K562 (cell line): ENCODE measurements around the gene NRCAM. TPM values are rescaled to one million over a fixed set of nuclear protein-coding genes. Genes with fewer than 3 reads are reported as not detected.

Experiments used
- BRD4 ChIP-seq: fragments of 200-600 bp; sonication (generic); IDR thresholded peaks from 2 replicates; pipeline ENCODE4 v1.6.1; 2017; ENCODE audit warnings: inconsistent platforms
- BRD9 ChIP-seq: fragments of 450-650 bp; IDR thresholded peaks from 2 replicates; pipeline ENCODE4 v1.6.1; 2018; ENCODE audit warnings: low read depth; ENCODE audit not compliant: partially characterized antibody
- C11orf30 ChIP-seq: fragments of 450-650 bp; IDR thresholded peaks from 2 replicates; pipeline ENCODE4 v1.6.1; 2016; ENCODE audit warnings: low read depth, mild to moderate bottlenecking
- EP300 ChIP-seq: IDR thresholded peaks from 2 replicates; pipeline ENCODE4 v1.6.1; 2012; ENCODE audit warnings: low read length, improper control_type of control experiment
- ESRRA ChIP-seq: fragments of 450-650 bp; IDR thresholded peaks from 2 replicates; pipeline ENCODE4 v1.6.1; 2014; ENCODE audit warnings: low read depth, mild to moderate bottlenecking, moderate library complexity, borderline replicate concordance
- FIP1L1 ChIP-seq: fragments of 200-400 bp; formaldehyde crosslinking; IDR thresholded peaks from 2 replicates; pipeline ENCODE4 v1.6.1; 2018; ENCODE audit warnings: mild to moderate bottlenecking, low read depth, low read length; ENCODE audit not compliant: poor library complexity, severe bottlenecking
- FOS ChIP-seq: IDR thresholded peaks from 3 replicates; pipeline ENCODE4 v1.6.1; 2011; ENCODE audit not compliant: insufficient read length; ENCODE audit errors: extremely low read depth
- FOXK2 ChIP-seq, 2 experiments: fragments of 450-650 bp; IDR thresholded peaks in 1 of 2; conservative IDR thresholded peaks in 1 of 2; 2 replicates each; pipeline ENCODE4 v1.6.1; 2016; ENCODE audit warnings: low read depth in 2 of 2, mild to moderate bottlenecking in 1 of 2
- GATAD2A ChIP-seq: fragments of 450-650 bp; IDR thresholded peaks from 2 replicates; pipeline ENCODE4 v1.6.1; 2017
- HDAC2 ChIP-seq: fragments of 450-650 bp; IDR thresholded peaks from 2 replicates; pipeline ENCODE4 v1.6.1; 2016; ENCODE audit warnings: mild to moderate bottlenecking
- KDM1A ChIP-seq, 2 experiments: fragments of 450-650 bp; IDR thresholded peaks; 2 replicates each; pipeline ENCODE4 v1.6.1; 2016; ENCODE audit warnings: mild to moderate bottlenecking in 2 of 2
- KHSRP ChIP-seq: fragments of 450-650 bp; IDR thresholded peaks from 2 replicates; pipeline ENCODE4 v1.6.1; 2017
- MTA3 ChIP-seq: fragments of 450-650 bp; formaldehyde crosslinking; IDR thresholded peaks from 2 replicates; pipeline ENCODE4 v1.6.1; 2017; ENCODE audit warnings: mild to moderate bottlenecking, borderline replicate concordance
- POLR2AphosphoS5 ChIP-seq: IDR thresholded peaks from 2 replicates; pipeline ENCODE4 v1.6.1; 2011; ENCODE audit warnings: mild to moderate bottlenecking, low read depth, low read length, moderate library complexity; ENCODE audit not compliant: control insufficient read depth, insufficient read depth
- TAF9B ChIP-seq: fragments of 450-650 bp; IDR thresholded peaks from 2 replicates; pipeline ENCODE4 v1.6.1; 2018; ENCODE audit warnings: mild to moderate bottlenecking; ENCODE audit not compliant: partially characterized antibody
- TCF3 ChIP-seq: sonication (generic); formaldehyde crosslinking; IDR thresholded peaks from 2 replicates; pipeline ENCODE4 v1.4.0; 2020; ENCODE audit warnings: mild to moderate bottlenecking, missing genetic modification reagents
- ZNF3 ChIP-seq: fragments of 250-450 bp; sonication (Bioruptor Pico); IDR thresholded peaks from 2 replicates; pipeline ENCODE4 v1.5.0; 2021; ENCODE audit warnings: mild to moderate bottlenecking, moderate library complexity
- ZNF316 ChIP-seq: fragments of 450-650 bp; IDR thresholded peaks from 2 replicates; pipeline ENCODE4 v1.6.1; 2016
- polyA plus RNA-seq, 8 experiments: library from polyadenylated mRNA; depleted of rRNA in 4 of 8; stranded (reverse) in 5 of 8; unstranded in 3 of 8; fragments of >200 nt; fragmentation: Nextera tagmentation in 2 of 8; fragmentation: Illumina TruSeq in 1 of 8; extraction: Ambion mirVana in 2 of 8; extraction: Trizol in 1 of 8; gene quantifications; 2 replicates each; pipeline versions ENCODE4 v1.2.1 to v1.2.3, GENCODE V29; 2011 to 2014; ENCODE audit warnings: inconsistent platforms in 1 of 8, missing spikeins in 1 of 8
- total RNA-seq, 7 experiments: library from RNA; depleted of rRNA in 6 of 7; stranded (reverse); fragments of >200 nt in 6 of 7; fragmentation: Illumina TruSeq in 2 of 7; extraction: Trizol in 2 of 7; gene quantifications; 2 replicates each; pipeline versions ENCODE4 v1.2.1 to v1.2.3, GENCODE V29; 2011 to 2021; ENCODE audit warnings: low replicate concordance in 1 of 7
- TF ChIP-seq, protein P1 (sequence below): fragments of 450-650 bp; conservative IDR thresholded peaks from 2 replicates; pipeline ENCODE4 v1.6.1; 2016; ENCODE audit warnings: missing genetic modification characterization, low read depth, mild to moderate bottlenecking, control low read depth, missing compliant biosample characterization
- TF ChIP-seq, protein P2 (sequence below): fragments of 250-450 bp; sonication (Bioruptor Pico); IDR thresholded peaks from 2 replicates; pipeline ENCODE4 v1.5.0; 2021
- TF ChIP-seq, protein P3 (sequence below): sonication (generic); formaldehyde crosslinking; IDR thresholded peaks from 2 replicates; pipeline ENCODE4 v1.8.0; 2023; ENCODE audit warnings: mild to moderate bottlenecking, missing genetic modification reagents
- TF ChIP-seq, protein P4 (sequence below): fragments of 150-350 bp; IDR thresholded peaks from 2 replicates; pipeline ENCODE4 v1.6.1; 2014; ENCODE audit warnings: low read depth, mild to moderate bottlenecking, low read length, borderline replicate concordance

NRCAM gene
- total and polyA plus RNA-seq, 9 of the 15 experiments (the other 6 are each of a cell fraction or from before 2014, with no cell fraction given), result 0.03 to 0.54 (median 0.12) TPM; not detected in 1

DNA sequence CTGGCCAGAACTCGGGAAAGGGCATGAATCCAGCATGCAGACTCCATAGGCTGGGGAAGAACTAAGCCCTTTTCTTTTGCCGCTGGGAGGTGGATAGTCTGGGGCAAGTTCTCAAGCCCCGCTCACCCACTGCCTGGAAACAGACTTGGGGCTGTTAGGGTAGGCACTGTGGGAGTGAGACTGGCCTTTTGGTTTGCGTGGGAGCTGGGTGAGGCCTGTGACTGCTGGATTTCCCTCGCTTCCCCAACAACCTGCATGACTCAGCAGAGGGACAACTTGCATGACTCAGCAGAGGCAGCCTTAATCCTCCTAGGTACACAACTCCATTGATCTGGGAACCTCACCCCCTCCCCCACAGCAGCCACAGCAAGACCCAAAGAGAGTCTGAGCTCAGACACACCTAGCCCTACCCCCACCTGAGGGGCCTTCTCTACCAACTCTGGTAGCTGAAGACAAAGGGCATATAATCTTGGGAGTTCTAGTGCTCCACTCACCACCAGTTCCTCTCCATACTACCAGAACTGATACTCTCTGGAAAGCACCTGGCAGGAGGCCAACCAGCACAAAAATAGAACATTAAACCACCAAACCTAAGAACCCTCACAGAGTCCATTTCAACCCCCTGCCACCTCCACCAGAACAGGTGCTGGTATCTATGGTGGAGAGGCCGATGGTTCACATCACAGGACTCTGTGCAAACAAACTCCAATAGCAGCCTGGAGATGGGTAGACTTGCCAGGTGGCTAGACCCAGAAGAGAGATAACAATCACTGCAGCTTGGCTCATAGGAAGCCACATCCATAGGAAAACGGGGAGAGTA lies 244.6 kb downstream of the NRCAM start (continued):
- TF ChIP-seq, protein P1, sequence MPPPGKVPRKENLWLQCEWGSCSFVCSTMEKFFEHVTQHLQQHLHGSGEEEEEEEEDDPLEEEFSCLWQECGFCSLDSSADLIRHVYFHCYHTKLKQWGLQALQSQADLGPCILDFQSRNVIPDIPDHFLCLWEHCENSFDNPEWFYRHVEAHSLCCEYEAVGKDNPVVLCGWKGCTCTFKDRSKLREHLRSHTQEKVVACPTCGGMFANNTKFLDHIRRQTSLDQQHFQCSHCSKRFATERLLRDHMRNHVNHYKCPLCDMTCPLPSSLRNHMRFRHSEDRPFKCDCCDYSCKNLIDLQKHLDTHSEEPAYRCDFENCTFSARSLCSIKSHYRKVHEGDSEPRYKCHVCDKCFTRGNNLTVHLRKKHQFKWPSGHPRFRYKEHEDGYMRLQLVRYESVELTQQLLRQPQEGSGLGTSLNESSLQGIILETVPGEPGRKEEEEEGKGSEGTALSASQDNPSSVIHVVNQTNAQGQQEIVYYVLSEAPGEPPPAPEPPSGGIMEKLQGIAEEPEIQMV (tag), result 0 out of 2 replicates have a peak, but pooled peaks have one; percentile 2
- TF ChIP-seq FOS, result peak; percentile 3
- TF ChIP-seq BRD9, result peak; percentile 61
- no peak for TF ChIP-seq FIP1L1
- TF ChIP-seq TAF9B, result peak; percentile 69
- peak; percentile 84 for TF ChIP-seq EP300
- TF ChIP-seq KHSRP, result no peak
- peak; percentile 68 for TF ChIP-seq TCF3 (CRISPR knock-in tag)
- TF ChIP-seq MTA3, result peak; percentile 84
- no peak for TF ChIP-seq ESRRA
- TF ChIP-seq ZNF3 (CRISPR knock-in tag), result no peak
- TF ChIP-seq, protein P2, sequence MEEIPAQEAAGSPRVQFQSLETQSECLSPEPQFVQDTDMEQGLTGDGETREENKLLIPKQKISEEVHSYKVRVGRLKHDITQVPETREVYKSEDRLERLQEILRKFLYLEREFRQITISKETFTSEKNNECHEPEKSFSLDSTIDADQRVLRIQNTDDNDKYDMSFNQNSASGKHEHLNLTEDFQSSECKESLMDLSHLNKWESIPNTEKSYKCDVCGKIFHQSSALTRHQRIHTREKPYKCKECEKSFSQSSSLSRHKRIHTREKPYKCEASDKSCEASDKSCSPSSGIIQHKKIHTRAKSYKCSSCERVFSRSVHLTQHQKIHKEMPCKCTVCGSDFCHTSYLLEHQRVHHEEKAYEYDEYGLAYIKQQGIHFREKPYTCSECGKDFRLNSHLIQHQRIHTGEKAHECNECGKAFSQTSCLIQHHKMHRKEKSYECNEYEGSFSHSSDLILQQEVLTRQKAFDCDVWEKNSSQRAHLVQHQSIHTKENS, result no peak
- TF ChIP-seq C11orf30, result peak; percentile 99
- TF ChIP-seq KDM1A (IDR thresholded peaks at IDR 0.05), result peak; percentile 25 to 91; a peak in 3 of 4 replicates
- no peak for TF ChIP-seq BRD4
- peak; percentile 52 to 64; a peak in 2 of 4 replicates for TF ChIP-seq FOXK2 (conservative IDR thresholded peaks at IDR 0.05 in 1 of 2, IDR thresholded peaks at IDR 0.05 in 1 of 2; ENCODE audit: low read depth in 2 of 2)
- TF ChIP-seq, protein P3, sequence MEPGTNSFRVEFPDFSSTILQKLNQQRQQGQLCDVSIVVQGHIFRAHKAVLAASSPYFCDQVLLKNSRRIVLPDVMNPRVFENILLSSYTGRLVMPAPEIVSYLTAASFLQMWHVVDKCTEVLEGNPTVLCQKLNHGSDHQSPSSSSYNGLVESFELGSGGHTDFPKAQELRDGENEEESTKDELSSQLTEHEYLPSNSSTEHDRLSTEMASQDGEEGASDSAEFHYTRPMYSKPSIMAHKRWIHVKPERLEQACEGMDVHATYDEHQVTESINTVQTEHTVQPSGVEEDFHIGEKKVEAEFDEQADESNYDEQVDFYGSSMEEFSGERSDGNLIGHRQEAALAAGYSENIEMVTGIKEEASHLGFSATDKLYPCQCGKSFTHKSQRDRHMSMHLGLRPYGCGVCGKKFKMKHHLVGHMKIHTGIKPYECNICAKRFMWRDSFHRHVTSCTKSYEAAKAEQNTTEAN (CRISPR knock-in tag), result no peak
- peak; percentile 32; the same call in 1 of the 2 replicates for TF ChIP-seq POLR2AphosphoS5
- TF ChIP-seq HDAC2, result peak; percentile 75; the same call in 1 of the 2 replicates
- TF ChIP-seq, protein P4, sequence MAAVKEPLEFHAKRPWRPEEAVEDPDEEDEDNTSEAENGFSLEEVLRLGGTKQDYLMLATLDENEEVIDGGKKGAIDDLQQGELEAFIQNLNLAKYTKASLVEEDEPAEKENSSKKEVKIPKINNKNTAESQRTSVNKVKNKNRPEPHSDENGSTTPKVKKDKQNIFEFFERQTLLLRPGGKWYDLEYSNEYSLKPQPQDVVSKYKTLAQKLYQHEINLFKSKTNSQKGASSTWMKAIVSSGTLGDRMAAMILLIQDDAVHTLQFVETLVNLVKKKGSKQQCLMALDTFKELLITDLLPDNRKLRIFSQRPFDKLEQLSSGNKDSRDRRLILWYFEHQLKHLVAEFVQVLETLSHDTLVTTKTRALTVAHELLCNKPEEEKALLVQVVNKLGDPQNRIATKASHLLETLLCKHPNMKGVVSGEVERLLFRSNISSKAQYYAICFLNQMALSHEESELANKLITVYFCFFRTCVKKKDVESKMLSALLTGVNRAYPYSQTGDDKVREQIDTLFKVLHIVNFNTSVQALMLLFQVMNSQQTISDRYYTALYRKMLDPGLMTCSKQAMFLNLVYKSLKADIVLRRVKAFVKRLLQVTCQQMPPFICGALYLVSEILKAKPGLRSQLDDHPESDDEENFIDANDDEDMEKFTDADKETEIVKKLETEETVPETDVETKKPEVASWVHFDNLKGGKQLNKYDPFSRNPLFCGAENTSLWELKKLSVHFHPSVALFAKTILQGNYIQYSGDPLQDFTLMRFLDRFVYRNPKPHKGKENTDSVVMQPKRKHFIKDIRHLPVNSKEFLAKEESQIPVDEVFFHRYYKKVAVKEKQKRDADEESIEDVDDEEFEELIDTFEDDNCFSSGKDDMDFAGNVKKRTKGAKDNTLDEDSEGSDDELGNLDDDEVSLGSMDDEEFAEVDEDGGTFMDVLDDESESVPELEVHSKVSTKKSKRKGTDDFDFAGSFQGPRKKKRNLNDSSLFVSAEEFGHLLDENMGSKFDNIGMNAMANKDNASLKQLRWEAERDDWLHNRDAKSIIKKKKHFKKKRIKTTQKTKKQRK, result peak; percentile 66
- TF ChIP-seq GATAD2A, result peak; percentile 90; the same call in 1 of the 2 replicates
- TF ChIP-seq ZNF316, result peak; percentile 100
